ENCODE data around the gene HES7.
A peak's percentile ranks its signal among the peaks of the same experiment; 100 is the strongest.

HES7 gene

DNA sequence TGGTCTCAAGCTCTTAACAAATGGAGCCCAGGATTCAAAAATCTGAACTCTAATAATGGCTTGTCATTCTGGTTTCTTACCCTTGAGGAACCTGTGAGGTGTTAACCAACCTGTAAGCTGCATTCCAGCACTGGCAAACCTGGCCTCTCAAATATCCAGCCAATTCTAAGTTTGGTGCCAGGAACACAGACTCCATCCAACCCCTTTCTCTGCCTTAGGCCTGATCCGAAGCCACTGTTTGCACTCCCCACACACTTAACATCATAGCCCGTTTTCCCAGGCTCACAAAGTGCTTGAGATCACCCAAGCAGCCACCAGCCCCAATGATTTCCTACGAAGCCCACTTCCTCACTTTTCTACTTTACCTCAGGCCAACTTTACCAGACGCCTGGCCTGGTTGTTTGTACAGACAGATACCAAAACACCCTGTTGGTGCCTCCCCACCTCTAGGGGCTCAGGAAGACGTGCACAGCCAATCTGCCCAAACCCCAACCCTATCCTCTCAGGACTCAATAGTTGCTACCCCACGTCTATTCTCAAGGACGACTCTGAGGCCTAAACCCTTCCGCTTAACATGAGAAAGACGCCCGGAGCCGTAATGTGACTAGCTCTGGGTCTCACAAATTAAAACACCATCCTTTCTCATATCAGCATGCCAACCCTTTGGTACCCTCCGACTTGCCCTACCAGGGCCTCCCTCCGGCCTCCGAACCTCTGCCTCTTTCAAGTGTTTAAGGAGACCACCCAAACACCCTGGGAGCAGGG is 31.5 kb upstream of the HES7 start:
- DNase-seq (ENCODE audit: low read depth, low spot score) = no peak

DNA sequence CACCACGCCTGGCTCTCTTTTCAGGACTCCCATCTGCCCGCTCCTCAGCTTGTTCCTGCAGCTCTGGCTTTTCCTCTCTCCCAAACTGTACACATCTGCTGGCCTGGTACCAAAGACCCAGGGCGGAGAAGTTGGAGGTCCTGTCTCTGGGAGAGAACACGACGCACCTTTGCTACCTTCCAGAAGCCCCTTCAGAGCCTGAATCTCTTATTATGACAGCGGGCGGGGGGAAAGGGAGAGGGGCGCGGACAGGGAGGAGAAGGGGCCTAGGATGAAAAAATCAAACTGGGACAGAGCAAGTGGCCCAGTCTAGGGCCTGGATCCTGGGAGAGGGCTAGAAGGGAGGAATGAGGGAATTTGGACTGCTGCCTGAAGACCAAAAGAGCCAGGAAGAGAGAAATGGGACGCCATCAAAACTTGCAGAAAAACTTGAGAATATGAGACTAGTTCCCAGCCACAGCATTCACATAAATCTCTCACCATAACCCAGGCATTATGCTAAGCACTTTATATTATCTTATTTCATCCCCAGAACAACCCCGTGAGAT is 30.8 kb upstream of the HES7 start:
- no peak for DNase-seq (ENCODE audit: low read depth, low spot score)

DNA sequence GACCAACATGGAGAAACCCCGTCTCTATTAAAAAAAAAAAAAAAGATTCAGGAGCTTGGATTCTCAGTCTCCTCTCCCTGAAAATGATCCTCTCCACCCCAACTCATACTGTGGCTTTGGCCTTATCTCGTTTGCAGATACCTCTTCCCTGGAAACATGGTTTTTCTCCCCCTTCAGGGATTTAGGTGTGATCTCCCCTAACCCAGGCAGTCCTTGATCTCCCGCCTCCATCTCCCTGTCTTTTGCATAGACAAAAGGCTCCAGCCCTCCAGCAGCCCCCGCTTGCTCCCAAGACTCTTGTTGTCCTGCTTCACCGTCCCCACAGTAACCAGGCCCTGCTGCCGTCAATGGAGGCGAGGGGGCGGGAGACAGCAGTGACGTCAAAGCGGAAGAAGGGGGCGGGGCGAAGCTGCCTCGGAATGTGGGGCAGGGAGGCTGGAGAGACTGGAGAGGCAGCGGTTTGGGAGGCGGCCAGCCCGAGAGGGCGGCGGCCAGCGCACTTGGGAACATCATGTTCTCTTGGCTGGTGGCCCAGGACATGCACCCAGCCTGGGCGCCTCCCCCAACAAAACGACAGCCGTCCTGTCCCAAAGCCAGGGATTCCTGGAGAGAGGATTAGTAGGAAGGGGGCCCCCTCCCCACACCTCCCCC is 30.2 kb upstream of the HES7 start:
- peak; percentile 99 for DNase-seq (ENCODE audit: low read depth, low spot score)

DNA sequence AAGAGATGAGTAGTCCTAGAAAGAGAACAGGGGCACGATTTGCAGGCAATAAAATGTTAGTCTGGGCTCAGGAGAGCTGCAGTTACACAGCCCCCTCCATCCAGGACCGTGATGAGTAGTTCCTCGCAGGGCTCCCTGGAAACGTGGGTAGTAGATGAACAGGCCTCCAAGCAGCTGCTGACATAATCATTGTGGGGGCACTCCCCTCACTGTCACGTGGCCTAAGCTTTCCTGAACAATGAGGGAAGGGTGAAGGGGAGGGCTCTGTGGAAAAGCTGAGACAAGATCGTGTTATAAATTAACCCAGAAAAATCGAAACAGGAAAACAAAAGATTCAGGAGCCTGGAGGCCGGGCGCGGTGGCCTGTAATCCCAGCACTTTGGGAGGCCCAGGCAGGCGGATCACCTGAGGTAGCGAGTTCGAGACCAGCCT is 29.6 kb upstream of the HES7 start:
- no peak for DNase-seq (ENCODE audit: low read depth, low spot score)

DNA sequence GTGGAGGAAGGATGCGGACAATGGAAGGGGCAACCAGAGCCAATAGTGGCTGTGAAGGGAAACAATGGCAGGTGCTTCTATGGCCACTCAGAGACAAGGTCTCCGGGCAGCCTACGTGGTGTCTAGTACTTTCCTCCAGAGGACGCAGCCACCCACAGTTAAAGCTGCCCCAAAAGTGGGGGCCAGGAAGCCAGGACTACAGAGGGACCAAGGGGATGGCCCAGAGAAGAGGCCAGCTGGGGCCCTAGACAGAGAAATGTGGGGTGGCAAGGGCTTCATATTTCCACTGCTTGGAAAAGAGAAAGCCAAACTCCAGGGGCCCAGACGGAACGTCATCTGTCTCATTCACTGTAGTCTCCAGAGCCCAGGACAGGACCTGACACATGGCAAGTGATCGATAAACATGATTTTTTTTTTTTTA is 29.1 kb upstream of the HES7 start:
- no peak for DNase-seq (ENCODE audit: low read depth, low spot score)

DNA sequence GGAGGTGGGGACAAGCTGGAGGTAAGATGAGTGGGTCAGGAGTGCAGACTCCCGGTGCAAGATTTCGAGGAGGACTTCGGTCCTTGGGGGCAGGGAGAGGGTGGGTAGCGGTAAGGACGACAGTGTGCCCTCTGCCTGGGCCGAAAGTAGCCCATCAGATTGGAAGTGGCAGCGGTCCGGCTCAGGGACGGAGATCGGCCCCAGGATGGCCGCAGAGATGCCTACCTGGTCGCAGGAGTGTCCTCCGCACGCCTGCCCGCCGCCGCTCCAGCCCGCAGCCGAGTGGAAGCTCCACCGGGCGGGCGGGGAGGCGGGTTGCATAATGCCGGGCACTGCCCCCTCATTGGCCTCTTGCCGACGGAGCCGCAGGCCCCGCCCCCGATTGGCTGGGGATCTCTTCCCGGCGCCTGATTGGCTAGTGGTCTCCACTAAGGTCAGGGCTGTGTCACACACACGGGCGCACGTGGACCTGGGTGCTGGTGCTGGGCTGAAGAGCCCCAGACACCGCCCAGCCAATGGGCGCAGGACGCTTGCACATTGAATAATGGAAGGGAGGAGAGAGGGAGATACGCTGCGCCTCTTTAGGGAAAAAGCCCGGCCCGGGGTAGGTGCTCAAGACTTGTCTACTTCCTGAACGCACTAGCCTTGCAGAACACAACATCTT is 28.3 kb upstream of the HES7 start, which contains the start of gene PER1:
Gene PER1, minus strand, starts transcription at position 293 of the 664 bp plus-strand sequence. CDS start 1,698 bp downstream, outside the sequence.
- peak; percentile 80 for DNase-seq (ENCODE audit: low read depth, low spot score)

DNA sequence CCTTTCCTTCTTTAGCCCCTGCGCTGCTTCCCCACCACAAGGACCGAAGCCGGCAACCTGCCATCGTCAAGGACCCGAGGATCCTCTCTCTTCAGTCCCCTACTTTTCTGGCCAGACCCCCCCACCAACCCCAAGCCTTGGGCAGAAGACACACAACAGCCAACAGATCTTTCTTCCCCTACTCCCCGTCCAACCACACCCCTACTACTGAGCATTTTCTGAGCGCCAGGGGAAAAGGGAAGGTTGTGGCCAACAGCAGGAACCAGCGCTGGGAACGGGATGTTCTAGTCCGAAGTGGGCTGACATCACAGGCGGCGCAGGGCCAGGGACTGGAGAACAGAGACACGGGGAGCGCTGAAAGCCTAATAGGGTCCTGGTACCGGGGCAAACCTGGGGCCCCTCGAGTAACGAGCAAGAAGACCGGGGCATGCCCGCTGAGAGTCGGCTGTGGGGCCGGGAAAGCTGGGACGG is 27.8 kb upstream of the HES7 start:
- no peak for DNase-seq (ENCODE audit: low read depth, low spot score)

DNA sequence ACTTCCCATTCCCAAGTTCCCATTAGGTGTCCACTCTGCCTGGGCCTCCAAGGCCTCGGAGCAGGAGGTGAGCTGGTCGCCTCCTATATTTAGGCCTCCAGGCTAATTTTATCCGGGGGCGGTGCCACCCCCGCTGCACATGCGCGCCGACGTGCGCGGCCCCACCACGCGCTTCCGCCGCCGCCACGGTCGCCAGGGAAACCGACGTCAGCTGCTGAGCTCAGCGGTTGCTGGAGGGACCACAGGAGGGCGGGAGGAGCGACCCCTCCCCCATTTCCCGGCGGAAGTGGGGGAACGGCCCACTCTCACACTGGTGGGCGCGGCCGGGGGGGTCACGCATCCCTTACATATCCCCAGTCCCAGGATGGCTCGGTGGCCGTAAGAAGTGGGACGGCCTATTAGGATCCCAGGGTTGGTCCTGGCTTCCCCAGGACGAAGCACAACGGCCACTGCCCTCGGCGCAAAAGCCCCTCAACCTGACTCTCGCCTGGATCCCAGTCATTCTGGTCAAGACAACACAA is 27.3 kb upstream of the HES7 start:
- peak; percentile 77 for DNase-seq (ENCODE audit: low read depth, low spot score)

DNA sequence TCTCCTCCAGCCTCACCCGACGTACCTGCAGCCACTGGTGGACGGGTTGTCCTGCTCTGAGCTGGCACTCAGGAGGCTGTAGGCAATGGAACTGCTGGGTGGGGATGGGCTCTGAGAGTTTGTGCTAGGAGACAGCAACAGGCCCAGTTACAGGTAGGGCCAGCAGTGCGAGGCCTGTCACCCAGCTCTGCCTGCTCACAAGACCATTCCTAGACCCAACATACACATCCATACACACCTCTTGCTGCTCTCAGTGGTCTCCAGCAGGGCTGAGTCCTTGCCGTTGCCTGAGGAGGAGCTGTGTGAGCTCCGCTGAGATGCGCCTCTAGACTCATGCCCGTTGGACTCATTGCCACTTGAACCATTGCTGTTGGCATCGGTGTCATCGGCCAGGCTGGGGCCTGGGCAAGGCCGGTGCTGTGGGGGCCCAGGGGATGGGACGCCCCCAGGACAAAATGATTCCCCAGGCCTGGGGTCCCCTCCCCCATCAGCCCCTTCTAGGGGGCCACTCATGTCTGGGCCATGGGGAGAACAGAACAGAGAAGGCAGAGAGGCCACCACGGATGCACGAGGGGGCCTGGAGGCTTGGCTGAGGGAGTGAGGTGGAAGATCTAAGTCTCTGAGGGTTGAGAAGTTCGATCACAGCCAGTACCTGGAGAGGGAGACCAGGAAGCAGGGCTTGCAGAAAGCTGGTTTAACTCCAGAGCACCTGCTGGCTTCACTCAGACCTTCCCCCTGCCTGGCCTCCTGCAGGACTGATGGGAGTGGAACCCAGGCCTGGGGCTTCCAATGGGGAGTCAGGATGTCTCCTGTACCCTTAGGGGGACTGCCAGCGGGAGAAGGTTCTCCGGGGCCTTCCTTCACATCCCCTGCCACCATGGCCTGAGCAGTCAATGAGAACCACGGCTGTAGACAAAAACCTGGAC is 26.6 kb upstream of the HES7 start:
- DNase-seq (ENCODE audit: low read depth, low spot score) = no peak

DNA sequence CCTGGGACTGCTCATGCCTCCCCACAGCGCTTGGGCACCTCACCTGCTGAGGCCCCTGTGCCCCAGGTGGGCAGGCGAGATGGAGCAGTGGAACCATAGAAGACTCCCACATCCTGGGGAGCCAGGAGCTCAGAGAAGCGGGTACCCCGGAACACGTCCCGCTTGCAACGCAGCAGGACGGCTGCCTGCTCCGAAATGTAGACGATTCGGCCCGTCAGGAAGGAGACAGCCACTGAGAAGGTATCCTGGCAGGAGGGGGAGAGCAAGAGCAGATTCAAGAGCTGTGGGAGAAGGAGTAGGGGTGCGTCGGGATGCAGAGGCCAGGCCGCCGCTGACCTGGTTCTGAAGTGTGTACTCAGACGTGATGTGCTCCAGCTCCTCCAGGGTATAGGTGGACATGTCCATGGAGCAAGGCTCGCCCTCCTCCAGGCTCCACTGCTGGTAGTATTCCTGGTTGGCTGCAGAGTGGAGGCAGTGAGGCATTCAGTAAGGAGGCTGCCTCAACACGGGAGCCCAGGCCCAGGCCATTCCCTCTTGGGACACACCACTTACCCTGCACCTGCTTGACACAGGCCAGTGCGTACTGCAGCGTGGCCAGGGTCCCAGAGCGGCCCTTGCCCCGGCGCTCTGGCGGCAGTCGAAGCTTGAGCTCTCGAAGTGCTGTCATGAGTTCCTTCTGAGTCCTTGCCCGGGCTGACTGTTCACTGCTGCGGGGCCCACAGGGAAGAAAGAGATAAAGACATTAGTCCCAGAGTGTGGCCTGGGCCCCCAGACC is 25.7 kb upstream of the HES7 start:
- no peak for DNase-seq (ENCODE audit: low read depth, low spot score)

DNA sequence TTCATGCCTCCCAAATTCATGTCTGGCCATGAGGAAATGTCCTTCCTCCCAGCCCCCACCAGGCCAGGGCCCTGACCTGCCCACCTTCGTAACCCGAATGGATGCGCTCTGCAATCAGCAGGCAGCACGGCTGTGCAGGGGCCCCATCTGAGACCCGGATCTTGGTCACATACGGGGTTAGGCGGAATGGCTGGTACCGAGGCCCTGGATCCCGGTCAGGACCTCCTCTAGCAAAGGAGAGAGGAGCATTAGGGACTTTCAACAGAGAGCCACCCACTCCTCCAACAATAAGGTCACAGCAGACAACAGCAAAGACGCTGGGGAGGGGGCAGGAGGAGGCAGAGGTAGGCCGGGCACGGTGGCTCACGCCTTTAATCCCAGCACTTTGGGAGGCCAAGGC is 24.7 kb upstream of the HES7 start:
- no peak for DNase-seq (ENCODE audit: low read depth, low spot score)

DNA sequence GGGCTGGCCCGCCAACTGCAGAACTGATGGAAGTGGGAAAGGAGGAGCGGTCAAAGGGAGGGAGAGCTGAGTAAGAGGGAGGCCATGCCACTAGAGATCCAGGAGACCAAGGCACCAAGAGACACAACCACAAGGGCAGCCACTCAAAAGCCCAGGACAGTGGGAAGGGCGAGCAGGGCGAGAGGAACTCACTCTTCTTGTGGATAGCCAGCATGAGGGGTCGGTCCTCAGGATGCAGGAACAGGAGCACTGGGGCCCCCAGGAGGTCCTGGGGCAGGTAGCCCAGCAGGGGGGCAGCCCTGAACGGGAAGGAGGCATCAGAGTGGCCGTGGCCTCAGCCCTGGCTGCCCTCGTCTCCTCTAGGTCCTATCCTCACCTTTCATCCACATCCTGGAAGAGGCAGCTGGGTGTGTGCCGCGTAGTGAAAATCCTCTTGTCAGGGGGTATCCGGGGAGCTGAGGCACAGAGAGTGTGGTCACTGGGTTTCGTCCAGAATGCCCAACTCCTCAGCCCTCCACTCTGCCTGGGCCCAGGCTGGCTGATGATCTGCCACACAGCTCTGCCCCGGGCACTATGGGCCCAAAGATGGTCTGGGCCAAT is 24.0 kb upstream of the HES7 start:
- no peak for DNase-seq (ENCODE audit: low read depth, low spot score)

DNA sequence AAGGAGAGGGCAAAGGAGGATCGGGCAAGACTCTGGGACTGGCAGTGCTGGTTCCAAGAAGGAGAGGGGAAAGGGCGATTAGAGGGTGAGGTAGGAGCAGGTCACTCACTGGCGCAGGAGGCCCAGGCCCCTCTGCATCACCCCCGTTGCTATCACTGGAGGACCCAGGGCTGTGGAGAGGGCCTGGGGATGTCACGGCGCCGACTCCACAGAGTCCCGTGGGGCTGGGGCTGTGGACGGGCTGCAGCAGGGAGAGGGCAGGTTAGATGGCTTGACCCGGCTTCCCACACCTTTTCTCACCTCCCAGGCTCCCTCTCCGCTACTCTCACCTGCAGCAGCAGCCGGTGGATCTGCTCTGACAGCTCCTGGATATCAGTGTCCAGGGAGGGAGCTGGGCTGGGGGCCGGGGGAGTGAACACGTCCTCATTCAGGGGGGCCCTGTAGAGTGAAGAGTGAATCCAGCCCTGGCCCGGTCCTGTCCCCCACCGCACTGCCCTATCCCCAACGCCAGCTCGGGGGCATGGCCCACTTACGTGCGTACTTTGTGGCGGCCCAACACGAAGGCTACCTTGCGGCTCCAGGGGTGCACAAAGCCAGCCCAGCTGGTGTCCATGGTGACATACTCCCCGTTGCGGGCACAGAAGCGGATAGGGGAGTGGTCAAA is 23.4 kb upstream of the HES7 start:
- no peak for DNase-seq (ENCODE audit: low read depth, low spot score)

DNA sequence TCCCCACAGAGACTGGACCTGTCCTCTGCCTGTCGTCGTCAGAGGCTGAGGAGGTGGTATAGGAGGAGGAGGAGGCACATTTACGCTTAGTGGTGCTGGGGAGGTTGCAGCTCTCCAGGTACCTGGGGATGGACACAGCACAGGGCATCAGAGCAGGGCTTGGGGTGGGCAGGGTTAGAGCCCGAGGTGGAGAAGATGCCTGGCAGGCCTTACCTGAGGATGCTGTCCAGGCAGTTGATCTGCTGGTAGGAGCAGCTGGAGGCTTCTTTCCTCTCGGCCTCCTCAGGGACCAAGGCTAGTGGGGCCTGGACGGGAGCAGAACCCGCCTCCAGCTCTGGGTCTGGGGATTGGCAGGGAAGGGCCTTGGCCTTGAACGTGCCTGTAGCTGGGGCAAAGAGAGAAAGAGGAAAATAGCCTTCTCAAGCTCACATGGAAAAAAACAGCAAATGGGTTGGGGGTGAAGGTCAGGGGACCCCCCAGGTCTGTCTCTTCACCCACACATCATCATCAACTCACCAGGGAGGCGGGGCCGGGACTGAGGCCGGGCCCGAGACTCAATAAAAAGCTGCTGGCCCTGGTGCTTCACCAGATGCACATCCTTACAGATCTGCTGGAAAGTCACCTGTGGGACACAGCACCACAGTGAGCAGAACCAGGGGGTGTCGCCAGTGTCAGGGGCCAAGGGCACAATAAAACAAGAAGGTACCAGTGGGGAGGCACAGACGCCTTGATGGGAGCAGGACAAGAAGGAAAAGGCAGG is 22.7 kb upstream of the HES7 start:
- no peak for DNase-seq (ENCODE audit: low read depth, low spot score)

DNA sequence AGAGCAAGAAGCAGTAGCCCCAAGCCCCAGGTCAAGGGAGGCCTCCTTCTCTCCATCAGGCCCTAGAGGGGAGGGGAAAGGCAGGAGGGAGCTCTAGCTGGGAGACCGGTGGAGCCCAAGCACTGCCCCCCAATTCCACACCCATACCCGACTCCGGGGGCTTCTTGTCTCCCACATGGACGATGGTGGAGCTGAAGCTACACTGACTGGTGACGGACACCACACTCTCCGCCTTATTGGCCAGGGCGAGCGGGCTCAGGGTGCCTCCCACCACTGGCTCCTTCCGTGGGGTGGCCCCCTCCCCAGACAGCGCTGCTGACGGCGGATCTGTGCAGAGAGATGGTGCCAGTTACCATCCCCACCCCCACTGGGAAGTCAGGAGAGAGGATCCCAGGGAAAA is 21.9 kb upstream of the HES7 start:
- no peak for DNase-seq (ENCODE audit: low read depth, low spot score)

DNA sequence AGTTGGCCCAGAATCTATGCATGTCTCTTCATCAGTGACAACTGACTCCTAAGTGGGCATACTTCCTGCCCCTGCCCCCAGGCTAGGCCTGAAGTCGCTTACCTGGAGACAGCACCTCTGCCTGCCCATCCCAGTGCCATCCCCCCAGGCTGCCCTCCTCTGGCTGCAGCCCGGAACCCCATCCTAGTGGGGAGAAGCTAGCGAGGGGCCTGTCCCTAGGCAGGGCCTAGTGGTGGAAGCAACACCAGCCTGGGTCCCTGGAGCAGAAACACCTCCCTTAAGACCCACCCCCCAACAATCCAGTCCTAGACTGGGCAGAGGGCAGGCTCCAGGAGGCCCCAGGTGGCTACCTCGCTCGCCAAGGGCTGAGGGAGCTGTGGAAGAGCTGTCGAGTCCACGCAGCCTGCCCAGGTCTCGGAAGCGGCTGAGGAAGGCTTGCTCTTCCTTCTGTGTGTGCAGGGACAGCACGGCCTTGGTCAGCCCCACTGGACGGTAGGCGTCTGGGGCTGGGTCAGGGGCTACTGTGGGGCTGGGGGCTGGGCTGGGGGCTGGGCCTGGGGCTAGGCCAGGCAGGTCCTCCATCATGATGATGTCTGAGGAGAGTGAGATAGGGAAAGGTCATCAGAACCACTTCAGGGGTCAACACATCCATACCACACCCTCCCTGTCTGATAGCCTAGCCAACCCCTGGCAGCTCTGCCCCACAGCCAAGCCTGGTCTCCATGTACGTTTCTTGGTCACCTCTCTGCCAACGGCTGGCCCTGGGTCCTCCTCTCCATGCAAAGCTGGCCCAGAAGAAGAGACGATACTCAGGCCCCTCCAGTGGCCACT is 20.7 kb upstream of the HES7 start:
- DNase-seq (ENCODE audit: low read depth, low spot score) = no peak

DNA sequence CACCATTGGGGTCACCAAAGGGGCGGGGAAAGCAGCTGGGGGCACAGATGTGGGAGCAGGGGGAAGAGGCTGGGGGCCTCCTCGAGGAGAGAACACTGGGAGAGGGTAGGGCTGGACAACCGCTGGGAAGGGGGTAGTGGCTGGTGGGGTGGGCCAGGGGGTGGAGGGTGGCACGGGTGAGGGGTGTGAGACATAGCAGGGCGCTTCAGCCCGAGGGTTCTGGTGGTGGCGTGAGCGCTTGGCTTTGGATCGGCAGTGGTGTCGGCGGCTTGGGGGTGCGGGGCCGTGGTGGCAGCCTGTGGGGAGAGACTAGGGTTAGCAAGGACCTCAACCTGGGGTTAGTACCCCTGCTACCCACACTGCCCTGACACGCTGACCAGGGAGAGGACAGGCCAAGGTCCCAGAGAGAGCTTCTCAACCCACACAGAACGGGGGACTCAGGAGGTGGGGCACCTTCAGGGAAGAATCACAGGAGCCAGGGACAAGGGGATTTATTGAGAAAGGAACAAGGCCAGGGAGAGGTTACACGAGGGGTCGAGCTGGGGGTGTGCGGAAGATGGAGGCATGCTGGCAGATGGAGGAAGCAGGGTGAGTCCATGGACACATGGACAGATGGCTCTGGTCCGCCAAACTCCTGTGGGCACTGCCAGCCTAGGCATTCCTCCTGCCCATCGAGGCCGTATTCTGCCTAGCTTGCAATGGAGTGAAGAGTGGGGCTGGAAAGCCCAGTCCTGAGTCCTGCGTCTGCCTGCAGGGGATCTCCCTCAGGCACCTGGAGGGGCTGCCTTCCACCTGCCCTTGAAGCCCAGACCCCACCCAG is 19.9 kb upstream of the HES7 start:
- no peak for DNase-seq (ENCODE audit: low read depth, low spot score)

All from brain pericyte (primary cell).